ENCODE data around the gene DENND2D. TPM values are rescaled to one million over a fixed set of nuclear protein-coding genes. Genes with fewer than 3 reads are reported as not detected.

Gene DENND2D
- total RNA-seq, 1 donor from 2014 or later: 205 TPM

DNA sequence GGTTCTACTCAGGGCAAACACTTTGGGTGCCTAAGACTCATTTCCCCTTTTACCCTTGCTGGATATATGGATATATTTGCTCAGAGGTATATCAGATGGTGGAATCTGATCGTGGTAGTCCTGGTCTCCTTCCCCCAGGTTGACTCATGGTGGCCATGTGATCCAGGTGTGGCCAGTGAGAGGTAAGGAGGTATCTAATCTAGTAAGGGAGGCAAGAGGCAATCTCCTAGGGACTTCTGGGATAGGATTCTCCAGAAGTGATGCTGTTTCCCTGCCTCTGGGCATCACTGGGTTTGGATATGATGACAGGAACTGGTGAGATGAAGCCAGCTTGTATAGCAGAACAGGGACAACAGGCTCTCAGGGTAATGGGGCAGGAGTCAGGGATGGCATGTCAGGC, 8.5 kb upstream of the DENND2D start:
- H3K9me3 Mint-ChIP-seq: no peaks in the 10 kb centered on the region
- no peaks in the 10 kb centered on the region for H3K27me3 Mint-ChIP-seq (ENCODE audit: insufficient read depth)
- H3K4me1 Mint-ChIP-seq (ENCODE audit: low read depth): peaks cover 54% of the 10 kb centered on the region
- intact Hi-C loops (cut with micrococcal nuclease): loop anchor here (10.0 kb wide), 1 partner anchor 974 kb away; no protein-coding TSS in a partner anchor
- DNase-seq (ENCODE audit: low spot score): no peak
- H3K36me3 Mint-ChIP-seq (ENCODE audit: low read depth): peaks cover 4% of the 10 kb centered on the region
- no peak overlapping the region for H3K4me3 Mint-ChIP-seq
- no peak overlapping the region for H3K27ac Mint-ChIP-seq

DNA sequence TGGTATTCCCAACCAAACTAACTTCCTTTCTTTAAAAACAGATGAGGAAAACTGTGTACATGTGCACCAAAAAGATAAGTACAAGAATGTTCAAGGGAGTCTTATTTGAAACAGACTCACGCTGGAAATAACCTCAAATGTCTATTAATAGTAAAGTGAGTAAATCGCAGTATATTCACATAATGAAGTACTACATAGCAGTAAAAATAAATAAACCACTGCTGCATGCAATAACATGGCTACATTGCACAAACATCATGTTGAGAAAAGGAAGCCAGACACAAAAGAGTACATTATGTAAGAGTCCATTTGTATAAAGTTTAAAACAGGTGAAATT, 5.2 kb upstream of the DENND2D start:
- Mint-ChIP-seq H3K9me3 (no peaks in the 10 kb centered on the region), H3K27me3 (ENCODE audit: insufficient read depth) (no peaks in the 10 kb centered on the region), H3K4me1 (ENCODE audit: low read depth) (peaks cover 54% of the 10 kb centered on the region), H3K36me3 (ENCODE audit: low read depth) (peaks cover 6% of the 10 kb centered on the region), H3K27ac (peak overlapping the region; percentile 40), H3K4me3 (no peak overlapping the region)
- no peak for DNase-seq (ENCODE audit: low spot score)
- intact Hi-C loops (cut with micrococcal nuclease): loop anchor here (10.0 kb wide), 1 partner anchor 971 kb away; no protein-coding TSS in a partner anchor

DNA sequence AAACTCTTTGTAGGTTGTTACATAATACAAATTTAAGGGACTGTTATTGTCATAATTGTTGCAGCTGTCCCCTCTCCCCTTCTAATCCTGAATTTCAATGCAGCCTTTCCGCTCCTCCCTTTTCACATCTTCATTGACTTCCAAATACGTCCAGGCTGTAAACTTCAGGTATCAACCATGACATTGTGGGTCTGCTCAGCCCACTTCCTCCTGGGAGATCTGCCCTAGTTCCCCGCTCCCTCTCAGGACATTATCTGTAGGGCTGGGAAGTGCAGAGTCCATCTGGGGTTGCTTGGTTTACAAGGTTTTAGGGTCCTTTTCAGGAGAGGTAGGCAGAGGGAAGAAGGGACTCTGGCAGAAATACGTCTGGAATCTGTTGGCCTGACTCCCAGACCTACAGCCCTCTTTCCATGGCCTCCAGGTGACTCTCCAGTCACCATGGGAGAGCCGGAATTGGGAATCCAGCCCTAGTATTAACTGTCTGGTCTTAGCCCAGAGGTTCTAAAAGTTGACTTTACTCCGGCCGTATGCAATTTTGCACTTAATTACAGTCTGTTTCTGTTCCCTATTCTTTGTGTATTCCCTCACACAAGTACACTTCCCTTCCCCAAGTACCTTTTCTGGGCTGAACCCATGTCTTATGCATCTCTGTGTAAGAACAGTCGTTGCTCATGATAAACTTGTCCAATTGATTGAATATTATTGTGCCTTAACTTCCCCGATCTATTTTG, 4.7 kb upstream of the DENND2D start:
- H3K4me3 Mint-ChIP-seq: peak overlapping the region; percentile 73
- peaks cover 59% of the 10 kb centered on the region for H3K4me1 Mint-ChIP-seq (ENCODE audit: low read depth)
- peak overlapping the region; percentile 88 for H3K27ac Mint-ChIP-seq
- no peak for DNase-seq (ENCODE audit: low spot score)
- peaks cover 10% of the 10 kb centered on the region for H3K36me3 Mint-ChIP-seq (ENCODE audit: low read depth)
- intact Hi-C loops (cut with micrococcal nuclease): loop anchor here (5.0 to 10.0 kb wide), 3 partner anchors 243 to 970 kb away; partner anchors contain the start of gene LRIF1
- no peaks in the 10 kb centered on the region for H3K27me3 Mint-ChIP-seq (ENCODE audit: insufficient read depth)
- H3K9me3 Mint-ChIP-seq: no peaks in the 10 kb centered on the region

- peak overlapping the region; percentile 100 for H3K4me3 Mint-ChIP-seq
- H3K36me3 Mint-ChIP-seq (ENCODE audit: low read depth): peaks cover 16% of the 10 kb centered on the region
- H3K27ac Mint-ChIP-seq: peak overlapping the region; percentile 88
- DNase-seq (ENCODE audit: low spot score): peak; percentile 60
- no peaks in the 10 kb centered on the region for H3K9me3 Mint-ChIP-seq
- H3K27me3 Mint-ChIP-seq (ENCODE audit: insufficient read depth): no peaks in the 10 kb centered on the region
- H3K4me1 Mint-ChIP-seq (ENCODE audit: low read depth): peaks cover 59% of the 10 kb centered on the region
- intact Hi-C loops (cut with micrococcal nuclease): loop anchor here (5.0 to 10.0 kb wide), 3 partner anchors 242 to 970 kb away; partner anchors contain the start of gene LRIF1
Observed at GRCh38 chr1:111204201-111204982, 3.9 kb upstream of the DENND2D start.

GRCh38 chr1:111203681-111204200, 3.3 kb upstream of the DENND2D start:
- Mint-ChIP-seq H3K4me1 (ENCODE audit: low read depth) (peaks cover 59% of the 10 kb centered on the region), H3K4me3 (peak overlapping the region; percentile 100)

GRCh38 chr1:111202707-111203623, 2.5 kb upstream of the DENND2D start:
- H3K9me3 Mint-ChIP-seq: no peaks in the 10 kb centered on the region
- H3K4me3 Mint-ChIP-seq: peak overlapping the region; percentile 100
- H3K27me3 Mint-ChIP-seq (ENCODE audit: insufficient read depth): no peaks in the 10 kb centered on the region
- H3K36me3 Mint-ChIP-seq (ENCODE audit: low read depth): peaks cover 25% of the 10 kb centered on the region
- intact Hi-C loops (cut with micrococcal nuclease): loop anchor here (5.0 to 10.0 kb wide), 3 partner anchors 241 to 968 kb away; partner anchors contain the start of gene LRIF1
- H3K27ac Mint-ChIP-seq: peak overlapping the region; percentile 92
- H3K4me1 Mint-ChIP-seq (ENCODE audit: low read depth): peaks cover 63% of the 10 kb centered on the region
- DNase-seq (ENCODE audit: low spot score): no peak

More at GRCh38 chr1:111203681-111204200, 3.3 kb upstream of the DENND2D start:
- Mint-ChIP-seq H3K36me3 (ENCODE audit: low read depth) (peaks cover 17% of the 10 kb centered on the region), H3K27ac (peak overlapping the region; percentile 92), H3K9me3 (no peaks in the 10 kb centered on the region), H3K27me3 (ENCODE audit: insufficient read depth) (no peaks in the 10 kb centered on the region)
- DNase-seq (ENCODE audit: low spot score): peak; percentile 80
- intact Hi-C loops (cut with micrococcal nuclease): loop anchor here (5.0 to 10.0 kb wide), 3 partner anchors 241 to 969 kb away; partner anchors contain the start of gene LRIF1

DNA sequence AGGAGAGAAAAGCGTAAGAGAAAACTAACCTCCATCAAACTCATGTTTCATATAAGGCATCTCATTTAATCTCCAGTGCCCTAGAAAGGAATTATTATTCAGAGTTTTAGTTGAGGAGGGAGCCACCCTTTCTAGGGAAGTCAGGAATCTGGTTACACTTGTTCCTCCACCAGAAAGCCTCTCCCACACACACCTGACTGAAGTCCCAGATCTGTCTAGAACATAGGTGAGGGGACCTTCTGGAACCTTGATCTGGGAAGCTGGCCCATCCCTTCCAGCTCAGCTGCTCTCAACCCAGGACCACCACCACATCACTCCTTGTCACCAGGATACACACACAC, 1.9 kb upstream of the DENND2D start:
- Mint-ChIP-seq H3K4me1 (ENCODE audit: low read depth) (peaks cover 64% of the 10 kb centered on the region), H3K27ac (peak overlapping the region; percentile 86), H3K27me3 (ENCODE audit: insufficient read depth) (no peaks in the 10 kb centered on the region), H3K36me3 (ENCODE audit: low read depth) (peaks cover 31% of the 10 kb centered on the region), H3K9me3 (no peaks in the 10 kb centered on the region), H3K4me3 (peak overlapping the region; percentile 100)
- intact Hi-C loops (cut with micrococcal nuclease): loop anchor here (5.0 to 10.0 kb wide), 3 partner anchors 240 to 968 kb away; partner anchors contain the start of gene LRIF1
- no peak for DNase-seq (ENCODE audit: low spot score)

DNA sequence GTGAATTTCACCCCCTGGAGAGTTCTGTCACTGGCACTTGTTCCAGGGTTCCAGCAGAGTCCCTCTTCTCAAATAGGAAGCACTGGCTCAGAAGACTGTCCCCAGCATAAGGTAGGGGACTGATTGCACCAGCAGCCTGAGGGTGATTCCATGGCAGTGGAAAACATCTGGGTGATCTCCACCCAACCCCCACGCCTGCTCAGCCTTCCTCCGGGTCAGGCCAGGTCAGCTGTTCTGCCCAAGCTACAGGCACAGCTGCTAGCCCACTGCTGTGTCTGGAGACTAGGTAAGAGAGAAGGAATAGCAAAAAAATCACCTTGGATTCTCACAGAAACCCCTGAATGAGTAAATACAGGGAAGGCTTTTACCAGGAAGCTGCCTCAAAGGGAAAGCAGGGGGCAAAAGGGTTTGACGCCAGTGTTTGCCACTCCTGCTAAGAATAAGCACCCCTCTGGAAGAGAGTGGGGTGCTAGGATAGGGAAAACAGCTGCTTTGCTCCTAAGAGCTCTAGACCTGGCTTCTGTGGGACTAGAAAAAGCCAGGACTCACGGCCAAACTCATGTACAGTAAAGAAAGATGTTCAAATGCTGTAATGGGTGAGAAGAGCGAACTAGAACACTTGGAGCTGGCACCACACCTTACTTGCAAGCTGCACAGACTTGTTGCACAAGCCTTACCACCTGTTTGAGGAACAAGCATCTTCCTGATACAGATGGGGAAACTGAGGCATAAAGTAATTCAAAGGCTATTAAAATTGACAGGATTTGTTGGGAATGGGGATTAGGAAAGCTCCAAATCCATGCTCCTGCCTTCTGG, 1.0 kb upstream of the DENND2D start:
- Mint-ChIP-seq H3K27ac (peak overlapping the region; percentile 99), H3K4me1 (ENCODE audit: low read depth) (peaks cover 70% of the 10 kb centered on the region), H3K36me3 (ENCODE audit: low read depth) (peaks cover 40% of the 10 kb centered on the region), H3K4me3 (peak overlapping the region; percentile 100), H3K27me3 (ENCODE audit: insufficient read depth) (no peaks in the 10 kb centered on the region), H3K9me3 (no peaks in the 10 kb centered on the region)
- DNase-seq (ENCODE audit: low spot score): no peak
- intact Hi-C loops (cut with micrococcal nuclease): loop anchor here (5.0 to 10.0 kb wide), 3 partner anchors 239 to 967 kb away; partner anchors contain the start of gene LRIF1

DNA sequence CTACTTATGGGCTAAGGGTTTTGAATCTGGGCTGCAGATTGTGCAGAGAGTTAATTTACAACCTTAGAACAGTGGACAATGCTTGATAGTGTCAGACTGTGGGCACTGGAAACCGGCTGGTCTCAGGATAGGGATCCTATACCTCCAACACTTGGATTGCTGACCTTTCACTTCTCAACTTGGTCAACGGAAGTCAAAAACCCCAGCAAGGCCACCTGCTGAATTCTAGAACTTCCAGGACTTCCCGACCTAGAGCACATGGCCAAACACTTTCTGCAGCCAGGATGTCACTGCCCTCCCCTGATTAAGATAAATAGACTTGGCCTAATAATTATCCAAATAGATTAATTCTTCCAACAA, 336 bp upstream of the DENND2D start:
- no peak for DNase-seq (ENCODE audit: low spot score)
- intact Hi-C loops (cut with micrococcal nuclease): loop anchor here (1.0 to 10.0 kb wide), 7 partner anchors 16 to 966 kb away; partner anchors contain the start of genes ATP5PB, CEPT1, DRAM2 and LRIF1
- no peaks in the 10 kb centered on the region for H3K9me3 Mint-ChIP-seq
- H3K27me3 Mint-ChIP-seq (ENCODE audit: insufficient read depth): no peaks in the 10 kb centered on the region
- H3K36me3 Mint-ChIP-seq (ENCODE audit: low read depth): peaks cover 44% of the 10 kb centered on the region
- H3K4me1 Mint-ChIP-seq (ENCODE audit: low read depth): peaks cover 70% of the 10 kb centered on the region
- peak overlapping the region; percentile 100 for H3K4me3 Mint-ChIP-seq
- peak overlapping the region; percentile 99 for H3K27ac Mint-ChIP-seq

DNA sequence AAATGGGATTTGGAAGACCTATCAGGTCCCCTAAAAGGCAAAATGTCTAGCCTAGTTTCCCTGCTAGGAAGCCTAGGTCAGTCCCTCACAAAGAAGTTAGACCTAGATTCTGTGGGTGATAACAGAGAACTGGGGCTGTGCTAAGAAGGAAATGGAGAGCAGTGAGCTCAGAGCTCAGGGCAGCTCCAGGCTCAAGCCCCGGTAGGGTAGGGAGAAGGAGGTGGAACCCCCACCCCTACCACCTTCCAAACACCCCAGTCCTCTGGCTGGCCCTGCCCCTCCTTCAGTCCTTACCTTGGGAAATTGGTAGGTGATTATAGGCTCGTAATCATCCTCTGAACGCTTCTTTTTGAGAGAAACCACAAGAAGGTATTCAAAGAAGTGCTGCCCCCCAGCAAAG, 1.1 kb downstream of the DENND2D start:
- intact Hi-C loops (cut with micrococcal nuclease): loop anchor here (1.0 to 2.0 kb wide), 4 partner anchors 11 to 200 kb away; no protein-coding TSS in a partner anchor
- Mint-ChIP-seq H3K36me3 (ENCODE audit: low read depth) (peaks cover 56% of the 10 kb centered on the region), H3K4me1 (ENCODE audit: low read depth) (peaks cover 71% of the 10 kb centered on the region), H3K27ac (peak overlapping the region; percentile 99), H3K4me3 (peak overlapping the region; percentile 100), H3K9me3 (no peaks in the 10 kb centered on the region), H3K27me3 (ENCODE audit: insufficient read depth) (no peaks in the 10 kb centered on the region)
- no peak for DNase-seq (ENCODE audit: low spot score)

DNA sequence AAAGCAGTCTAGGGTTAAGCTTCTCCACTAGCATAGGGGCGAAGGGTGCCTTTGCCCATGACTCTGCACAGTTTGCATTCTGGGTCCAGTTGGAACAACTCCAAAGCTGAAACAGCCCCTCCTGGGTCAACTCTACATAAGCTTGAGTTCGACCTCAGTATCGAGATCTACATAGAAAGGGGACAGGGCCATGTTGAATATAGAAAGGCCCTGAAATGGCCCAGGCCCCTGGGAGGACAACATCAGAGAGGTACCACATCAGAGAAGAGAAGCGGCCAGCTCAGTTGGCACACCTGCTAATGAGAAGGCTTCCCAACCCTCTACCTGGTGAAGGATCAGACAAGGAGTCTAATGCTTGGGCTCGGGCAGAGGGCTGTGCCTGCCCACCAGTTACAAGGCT, 1.6 kb downstream of the DENND2D start:
- no peak for DNase-seq (ENCODE audit: low spot score)
- H3K4me3 Mint-ChIP-seq: peak overlapping the region; percentile 100
- intact Hi-C loops (cut with micrococcal nuclease): loop anchor here (1.0 to 2.0 kb wide), 4 partner anchors 11 to 200 kb away; no protein-coding TSS in a partner anchor
- no peaks in the 10 kb centered on the region for H3K27me3 Mint-ChIP-seq (ENCODE audit: insufficient read depth)
- peaks cover 61% of the 10 kb centered on the region for H3K36me3 Mint-ChIP-seq (ENCODE audit: low read depth)
- H3K9me3 Mint-ChIP-seq: no peaks in the 10 kb centered on the region
- peak overlapping the region; percentile 99 for H3K27ac Mint-ChIP-seq
- peaks cover 76% of the 10 kb centered on the region for H3K4me1 Mint-ChIP-seq (ENCODE audit: low read depth)
